ENCODE measurements around the gene GPATCH2L.

The GPATCH2L gene

GRCh38 chr14:76203086-76204001 lies 51.6 kb downstream of the GPATCH2L start:
- no peak for DNase-seq

GRCh38 chr14:76204461-76205230 lies 52.9 kb downstream of the GPATCH2L start:
- no peak for DNase-seq

GRCh38 chr14:76205708-76206107 lies 54.0 kb downstream of the GPATCH2L start:
- DNase-seq, result no peak

GRCh38 chr14:76208340-76208739 lies 56.6 kb downstream of the GPATCH2L start:
- DNase-seq, result no peak

- no peak for DNase-seq
These were observed 60.5 kb downstream of the GPATCH2L start for GRCh38 chr14:76212242-76212641.

GRCh38 chr14:76217179-76217578 lies 65.5 kb downstream of the GPATCH2L start:
- DNase-seq, result no peak

- DNase-seq, result no peak
These were observed 66.9 kb downstream of the GPATCH2L start for GRCh38 chr14:76218662-76219061.

GRCh38 chr14:76219873-76220272 lies 68.2 kb downstream of the GPATCH2L start:
- no peak for DNase-seq

GRCh38 chr14:76227450-76228050 lies 75.8 kb downstream of the GPATCH2L start:
- no peak for DNase-seq

- no peak for DNase-seq
These were observed 76.4 kb downstream of the GPATCH2L start for GRCh38 chr14:76228138-76228537.

- DNase-seq, result no peak
These were observed 81.1 kb downstream of the GPATCH2L start for GRCh38 chr14:76232800-76233199.

GRCh38 chr14:76235628-76236027 lies 83.9 kb downstream of the GPATCH2L start:
- no peak for DNase-seq

- no peak for DNase-seq
These were observed 84.7 kb downstream of the GPATCH2L start for GRCh38 chr14:76236172-76237130.

- no peak for DNase-seq
These were observed 85.7 kb downstream of the GPATCH2L start for GRCh38 chr14:76237349-76237990.

GRCh38 chr14:76245097-76245496 lies 93.4 kb downstream of the GPATCH2L start:
- DNase-seq, result no peak

GRCh38 chr14:76250302-76250701 lies 98.6 kb downstream of the GPATCH2L start:
- no peak for DNase-seq

GRCh38 chr14:76252471-76252870 lies 100.7 kb downstream of the GPATCH2L start:
- no peak for DNase-seq

GRCh38 chr14:76253111-76253510 lies 101.4 kb downstream of the GPATCH2L start:
- no peak for DNase-seq

GRCh38 chr14:76256545-76256944 lies 104.8 kb downstream of the GPATCH2L start:
- no peak for DNase-seq

- DNase-seq, result no peak
These were observed 105.5 kb downstream of the GPATCH2L start for GRCh38 chr14:76257111-76257803.

GRCh38 chr14:76257842-76258397 lies 106.2 kb downstream of the GPATCH2L start:
- DNase-seq, result no peak

All from activated CD4-positive, alpha-beta T cell treated with anti-CD3 and anti-CD28 coated beads, Interleukin-2, amount 50 U/mL, for 1 hour (primary cell).